HEK293 (cell line): Measurements from ENCODE around the gene ZC3H15.

Source experiments
- AEBP2 ChIP-seq: fragments of 450-650 bp; formaldehyde crosslinking; IDR thresholded peaks from 2 replicates; pipeline ENCODE4 v1.5.1; 2016; ENCODE audit warnings: missing biosample characterization, missing genetic modification characterization, borderline replicate concordance
- HOXD13 ChIP-seq: sonication (generic); formaldehyde crosslinking; IDR thresholded peaks from 2 replicates; pipeline ENCODE4 v1.8.0; 2022; ENCODE audit warnings: missing genetic modification reagents, borderline replicate concordance
- KLF8 ChIP-seq: fragments of 450-650 bp; formaldehyde crosslinking; IDR thresholded peaks from 2 replicates; pipeline ENCODE4 v1.5.1; 2016; ENCODE audit warnings: missing biosample characterization, missing genetic modification characterization
- MEIS1 ChIP-seq: sonication (generic); formaldehyde crosslinking; IDR thresholded peaks from 2 replicates; pipeline ENCODE4 v1.8.1; 2022; ENCODE audit warnings: missing genetic modification reagents, mild to moderate bottlenecking, borderline replicate concordance
- MYNN ChIP-seq: fragments of 450-650 bp; formaldehyde crosslinking; IDR thresholded peaks from 2 replicates; pipeline ENCODE4 v1.5.1; 2016; ENCODE audit warnings: missing biosample characterization, missing genetic modification characterization, borderline replicate concordance
- MZF1 ChIP-seq: fragments of 450-650 bp; formaldehyde crosslinking; IDR thresholded peaks from 2 replicates; pipeline ENCODE4 v1.5.1; 2017; ENCODE audit warnings: missing biosample characterization, missing genetic modification characterization, borderline replicate concordance
- PRDM1 ChIP-seq: fragments of 450-650 bp; formaldehyde crosslinking; IDR thresholded peaks from 2 replicates; pipeline ENCODE4; 2016; ENCODE audit warnings: missing biosample characterization, missing genetic modification characterization
- PRDM4 ChIP-seq: fragments of 450-650 bp; formaldehyde crosslinking; IDR thresholded peaks from 2 replicates; pipeline ENCODE4 v1.5.1; 2017; ENCODE audit warnings: missing biosample characterization, missing genetic modification characterization
- TRIM28 ChIP-seq: IDR thresholded peaks from 2 replicates; pipeline ENCODE4 v1.6.1; 2011; ENCODE audit warnings: low read length, control low read depth, borderline replicate concordance
- ZBTB11 ChIP-seq: fragments of 450-650 bp; formaldehyde crosslinking; conservative IDR thresholded peaks from 2 replicates; pipeline ENCODE4 v1.5.1; 2016; ENCODE audit warnings: low read depth, missing biosample characterization, missing genetic modification characterization
- ZBTB21 ChIP-seq: fragments of 450-650 bp; formaldehyde crosslinking; IDR thresholded peaks from 2 replicates; pipeline ENCODE4 v1.5.1; 2017; ENCODE audit warnings: missing biosample characterization, missing genetic modification characterization
- ZBTB49 ChIP-seq: fragments of 450-650 bp; formaldehyde crosslinking; IDR thresholded peaks from 2 replicates; pipeline ENCODE4 v1.5.1; 2016; ENCODE audit warnings: missing biosample characterization, missing genetic modification characterization, low read depth
- ZEB2 ChIP-seq: fragments of 450-650 bp; formaldehyde crosslinking; IDR thresholded peaks from 2 replicates; pipeline ENCODE4 v1.5.1; 2016; ENCODE audit warnings: missing biosample characterization, missing genetic modification characterization
- ZNF148 ChIP-seq: fragments of 450-650 bp; formaldehyde crosslinking; IDR thresholded peaks from 2 replicates; pipeline ENCODE4 v1.5.0; 2017; ENCODE audit warnings: missing biosample characterization, missing genetic modification characterization, borderline replicate concordance
- ZNF16 ChIP-seq: fragments of 450-650 bp; formaldehyde crosslinking; IDR thresholded peaks from 2 replicates; pipeline ENCODE4 v1.5.1; 2016; ENCODE audit warnings: low read depth, missing biosample characterization, missing genetic modification characterization
- ZNF169 ChIP-seq: fragments of 450-650 bp; formaldehyde crosslinking; IDR thresholded peaks from 2 replicates; pipeline ENCODE4 v1.5.1; 2016; ENCODE audit warnings: missing biosample characterization, missing genetic modification characterization
- ZNF266 ChIP-seq: fragments of 450-650 bp; formaldehyde crosslinking; IDR thresholded peaks from 2 replicates; pipeline ENCODE4 v1.5.1; 2016; ENCODE audit warnings: missing biosample characterization, missing genetic modification characterization, low read depth
- ZNF391 ChIP-seq: fragments of 450-650 bp; formaldehyde crosslinking; IDR thresholded peaks from 2 replicates; pipeline ENCODE4 v1.5.1; 2016; ENCODE audit warnings: low read depth, missing biosample characterization, missing genetic modification characterization, borderline replicate concordance
- ZNF48 ChIP-seq: fragments of 450-650 bp; formaldehyde crosslinking; IDR thresholded peaks from 2 replicates; pipeline ENCODE4 v1.5.1; 2016; ENCODE audit warnings: missing biosample characterization, missing genetic modification characterization
- ZNF529 ChIP-seq: fragments of 450-650 bp; formaldehyde crosslinking; IDR thresholded peaks from 2 replicates; pipeline ENCODE4 v1.5.1; 2017; ENCODE audit warnings: missing genetic modification characterization, missing biosample characterization; ENCODE audit not compliant: insufficient replicate concordance
- ZNF645 ChIP-seq: fragments of 450-650 bp; formaldehyde crosslinking; IDR thresholded peaks from 2 replicates; pipeline ENCODE4; 2016; ENCODE audit warnings: missing biosample characterization, missing genetic modification characterization
- ZNF701 ChIP-seq: fragments of 450-650 bp; formaldehyde crosslinking; IDR thresholded peaks from 2 replicates; pipeline ENCODE4 v1.5.1; 2016; ENCODE audit warnings: missing biosample characterization, missing genetic modification characterization
- ZNF837 ChIP-seq: fragments of 450-650 bp; formaldehyde crosslinking; IDR thresholded peaks from 2 replicates; pipeline ENCODE4 v1.5.1; 2016; ENCODE audit warnings: missing biosample characterization, missing genetic modification characterization
- ZNF843 ChIP-seq: fragments of 450-650 bp; formaldehyde crosslinking; IDR thresholded peaks from 2 replicates; pipeline ENCODE4 v1.5.1; 2016; ENCODE audit warnings: missing biosample characterization, missing genetic modification characterization

ZC3H15 gene

GRCh38 chr2:186485871-186486650 is at the start of gene ZC3H15 (continued):
- TF ChIP-seq AEBP2: no peak
- no peak for TF ChIP-seq MEIS1 (CRISPR knock-in tag)
- TF ChIP-seq ZNF48 (tag by site-specific recombination): no peak
- peak; percentile 73 for TF ChIP-seq PRDM1
- TF ChIP-seq ZNF16: no peak
- TF ChIP-seq KLF8 (tag by site-specific recombination): no peak; the same call in 1 of the 2 replicates
- peak; percentile 60 for TF ChIP-seq ZBTB11 (tag by site-specific recombination)
- no peak; the same call in 1 of the 2 replicates for TF ChIP-seq ZNF843 (tag by site-specific recombination)
- TF ChIP-seq ZNF645 (tag by site-specific recombination): no peak
- peak; percentile 13; the same call in 1 of the 2 replicates for TF ChIP-seq PRDM4 (tag by site-specific recombination)
- TF ChIP-seq MZF1 (tag by site-specific recombination): no peak
- no peak for TF ChIP-seq MYNN (tag by site-specific recombination)
- TF ChIP-seq ZNF148 (tag by site-specific recombination): no peak
- TF ChIP-seq ZNF169 (tag by site-specific recombination): no peak
- 0 out of 2 replicates have a peak, but pooled peaks have one; percentile 28 for TF ChIP-seq ZNF391 (tag by site-specific recombination)
- TF ChIP-seq TRIM28: peak; percentile 63; the same call in 1 of the 2 replicates
- no peak for TF ChIP-seq ZBTB49 (tag by site-specific recombination)
- TF ChIP-seq HOXD13: no peak
- TF ChIP-seq ZNF266 (tag by site-specific recombination): no peak
- TF ChIP-seq ZBTB21 (tag by site-specific recombination): no peak
- TF ChIP-seq ZNF837 (tag by site-specific recombination): no peak
- peak; percentile 82 for TF ChIP-seq ZEB2 (tag by site-specific recombination)
- TF ChIP-seq ZNF701 (tag by site-specific recombination): no peak
- no peak for TF ChIP-seq ZNF529 (tag by site-specific recombination)
